GM23338 (cell line): ENCODE measurements around the gene ZSWIM5. TPM values are rescaled to one million over a fixed set of nuclear protein-coding genes. Genes with fewer than 3 reads are reported as not detected.

ENCODE experiments used
- ATAC-seq: fragments of 200-7000 bp; cut with Tn5 transposase; 3 replicates; pipeline ENCODE4 v1.9.1; 2020
- DNase-seq: peaks from one replicate; pipeline ENCODE4 v3.0.0-alpha.2; 2015; ENCODE audit warnings: low spot score
- H2AFZ ChIP-seq: fragments of 200-600 bp; sonication (generic); 2 replicates; pipeline ENCODE4 v1.8.0; 2016; ENCODE audit warnings: antibody characterized with exemption, mild to moderate bottlenecking, moderate library complexity
- H3F3A ChIP-seq: fragments of 200-600 bp; sonication (generic); replicated peaks from 2 replicates; pipeline ENCODE4 v1.8.0; 2017; ENCODE audit warnings: antibody characterized with exemption, mixed run types, low read depth
- H3K27ac ChIP-seq: fragments of 200-600 bp; sonication (generic); 2 replicates; pipeline ENCODE4 v1.6.1; 2016; ENCODE audit warnings: low read depth
- H3K27me3 ChIP-seq: fragments of 200-600 bp; sonication (generic); 2 replicates; pipeline ENCODE4 v1.8.0; 2016; ENCODE audit warnings: mild to moderate bottlenecking, mixed run types, moderate library complexity; ENCODE audit not compliant: insufficient read depth
- H3K36me3 ChIP-seq: fragments of 200-600 bp; sonication (generic); 2 replicates; pipeline ENCODE4 v1.8.0; 2016; ENCODE audit warnings: mild to moderate bottlenecking; ENCODE audit not compliant: insufficient read depth
- H3K4me1 ChIP-seq: fragments of 200-600 bp; sonication (generic); 2 replicates; pipeline ENCODE4 v1.8.0; 2016; ENCODE audit warnings: mild to moderate bottlenecking, moderate library complexity; ENCODE audit not compliant: insufficient read depth
- H3K4me2 ChIP-seq: fragments of 200-600 bp; sonication (generic); 2 replicates; pipeline ENCODE4 v1.7.1; 2017; ENCODE audit warnings: mixed run types
- H3K4me3 ChIP-seq: fragments of 200-600 bp; sonication (generic); 2 replicates; pipeline ENCODE4 v1.6.1; 2016; ENCODE audit warnings: mixed run types
- H3K79me2 ChIP-seq: fragments of 200-600 bp; sonication (generic); replicated peaks from 2 replicates; pipeline ENCODE4 v1.8.0; 2017; ENCODE audit warnings: mild to moderate bottlenecking; ENCODE audit not compliant: insufficient read depth
- H3K9me2 ChIP-seq: fragments of 200-600 bp; sonication (generic); 2 replicates; pipeline ENCODE4 v1.8.0; 2017; ENCODE audit not compliant: insufficient read depth
- H4K20me1 ChIP-seq: fragments of 200-600 bp; sonication (generic); replicated peaks from 2 replicates; pipeline ENCODE4 v1.8.0; 2017; ENCODE audit warnings: mild to moderate bottlenecking; ENCODE audit not compliant: insufficient read depth
- H3K27ac Mint-ChIP-seq: 2 replicates; pipeline ENCODE4 v1.8.0; 2020; ENCODE audit warnings: inconsistent platforms, mild to moderate bottlenecking, moderate library complexity, mixed read lengths
- H3K27me3 Mint-ChIP-seq: 3 replicates; pipeline ENCODE4 v1.8.0; 2022; ENCODE audit warnings: low read depth, mild to moderate bottlenecking, moderate library complexity, mixed read lengths, inconsistent platforms; ENCODE audit not compliant: insufficient read depth, poor library complexity
- H3K36me3 Mint-ChIP-seq: 3 replicates; pipeline ENCODE4 v1.8.0; 2021; ENCODE audit warnings: low read depth, mild to moderate bottlenecking, inconsistent platforms, moderate library complexity, mixed read lengths
- H3K4me1 Mint-ChIP-seq: 3 replicates; pipeline ENCODE4 v1.8.0; 2020; ENCODE audit warnings: mild to moderate bottlenecking, inconsistent platforms, mixed read lengths
- H3K4me3 Mint-ChIP-seq: 3 replicates; pipeline ENCODE4 v1.8.0; 2021; ENCODE audit warnings: moderate library complexity, mild to moderate bottlenecking, inconsistent platforms, mixed read lengths
- H3K9me3 Mint-ChIP-seq: 3 replicates; pipeline ENCODE4 v1.8.0; 2020; ENCODE audit warnings: moderate library complexity, mild to moderate bottlenecking, inconsistent platforms, mixed read lengths
- CREB1 ChIP-seq: fragments of 250-450 bp; sonication (Bioruptor Pico); IDR thresholded peaks from 2 replicates; pipeline ENCODE4 v1.5.0; 2020; ENCODE audit warnings: low read depth, mild to moderate bottlenecking, moderate library complexity
- CTCF ChIP-seq, 2 experiments: fragments of 200-600 bp in 1 of 2; sonication (generic) in 1 of 2; conservative IDR thresholded peaks; 2 replicates each; pipeline versions ENCODE4 v1.5.1 to v1.6.1; 2016 to 2017; ENCODE audit warnings: antibody characterized with exemption in 2 of 2, low read depth in 2 of 2, mild to moderate bottlenecking in 2 of 2, moderate library complexity in 1 of 2
- EZH2 ChIP-seq: fragments of 200-600 bp; sonication (generic); IDR thresholded peaks from one replicate; pipeline ENCODE4 v1.8.0; 2017; ENCODE audit warnings: antibody characterized with exemption, mild to moderate bottlenecking, low read depth; ENCODE audit not compliant: unreplicated experiment
- JUNB ChIP-seq: IDR thresholded peaks from one replicate; pipeline ENCODE4 v1.6.1; 2016; ENCODE audit warnings: antibody characterized with exemption; ENCODE audit not compliant: unreplicated experiment
- NANOG ChIP-seq: IDR thresholded peaks from 2 replicates; pipeline ENCODE4 v1.6.1; 2016; ENCODE audit warnings: antibody characterized with exemption, borderline replicate concordance
- REST ChIP-seq: IDR thresholded peaks from one replicate; pipeline ENCODE4 v1.6.1; 2018; ENCODE audit warnings: antibody characterized with exemption; ENCODE audit not compliant: unreplicated experiment
- ZNF114 ChIP-seq: fragments of 250-450 bp; sonication (Bioruptor Pico); IDR thresholded peaks from 2 replicates; pipeline ENCODE4 v1.5.0; 2020; ENCODE audit warnings: mild to moderate bottlenecking, moderate library complexity
- ZNF462 ChIP-seq: fragments of 250-450 bp; sonication (Bioruptor Pico); IDR thresholded peaks from 2 replicates; pipeline ENCODE4 v1.5.0; 2020; ENCODE audit warnings: mild to moderate bottlenecking, moderate library complexity
- polyA plus RNA-seq: library from polyadenylated mRNA; unstranded; fragments of >200 nt; fragmentation: Nextera tagmentation; extraction: Ambion mirVana; gene quantifications from 2 replicates; pipeline ENCODE4 v1.2.1, GENCODE V29; 2016
- total RNA-seq: library from RNA; depleted of rRNA; stranded (reverse); fragments of >200 nt; shearing (Covaris generic); gene quantifications from 2 replicates; pipeline ENCODE4 v1.2.3, GENCODE V29; 2014

Gene ZSWIM5
- total and polyA plus RNA-seq, 2 experiments from 2014 or later = 0.65 to 3.6 TPM

GRCh38 chr1:45191418-45191783 lies 15.0 kb downstream of the ZSWIM5 start:
- H3F3A ChIP-seq = no peaks in the 10 kb centered on the region
- H3K9me3 Mint-ChIP-seq = peaks cover 4% of the 10 kb centered on the region; the same call in 1 of the 3 replicates
- H3K27ac Mint-ChIP-seq = peak overlapping the region; percentile 27; the same call in 1 of the 2 replicates
- H3K36me3 Mint-ChIP-seq = no peaks in the 10 kb centered on the region
- no peak overlapping the region for H3K4me3 Mint-ChIP-seq
- H2AFZ ChIP-seq = no peak overlapping the region
- H3K9me2 ChIP-seq = no peaks in the 10 kb centered on the region
- no peak overlapping the region for H3K27ac ChIP-seq
- no peaks in the 10 kb centered on the region for H3K27me3 Mint-ChIP-seq
- H4K20me1 ChIP-seq = no peaks in the 10 kb centered on the region
- H3K27me3 ChIP-seq = no peaks in the 10 kb centered on the region
- no peaks in the 10 kb centered on the region for H3K79me2 ChIP-seq
- H3K4me3 ChIP-seq = no peak overlapping the region
- no peaks in the 10 kb centered on the region for H3K36me3 ChIP-seq
- H3K4me2 ChIP-seq = no peak overlapping the region
- no peaks in the 10 kb centered on the region for H3K4me1 Mint-ChIP-seq
- TF ChIP-seq ZNF114 (CRISPR knock-in tag) = no peak
- no peak for TF ChIP-seq ZNF462 (CRISPR knock-in tag)
- TF ChIP-seq REST = no peak
- TF ChIP-seq JUNB = no peak
- no peak for TF ChIP-seq CREB1 (CRISPR knock-in tag)
- no peak for TF ChIP-seq CTCF (conservative IDR thresholded peaks at IDR 0.05; ENCODE audit: low read depth in 2 of 2)
- TF ChIP-seq EZH2 = no peak
- no peak for TF ChIP-seq NANOG
- DNase-seq (no peak), ATAC-seq (no peak)
- H3K4me1 ChIP-seq = no peaks in the 10 kb centered on the region
